Fibroblast of lung (primary cell): Measurements from ENCODE around the gene CYGB. TPM values are rescaled to one million over a fixed set of nuclear protein-coding genes. Genes with fewer than 3 reads are reported as not detected.

ENCODE experiments used
- DNase-seq, 2 donors: peaks; one replicate each; pipeline versions ENCODE4 v3.0.0 to v3.0.0-alpha.2; 2010; ENCODE audit warnings: low read depth in 2 of 2
- H2AFZ ChIP-seq: 2 replicates; pipeline ENCODE4 v1.5.1; 2012; ENCODE audit warnings: low read length, control low read depth, inconsistent platforms
- H3K27ac ChIP-seq: 2 replicates; pipeline ENCODE4 v1.5.1; 2011; ENCODE audit warnings: low read length, control low read depth; ENCODE audit not compliant: insufficient read depth
- H3K27me3 ChIP-seq: 2 replicates; pipeline ENCODE4 v1.5.1; 2011; ENCODE audit warnings: mild to moderate bottlenecking, low read length; ENCODE audit not compliant: control insufficient read depth, insufficient read depth
- H3K36me3 ChIP-seq: 2 replicates; pipeline ENCODE4 v1.5.1; 2011; ENCODE audit warnings: low read length; ENCODE audit not compliant: control insufficient read depth, insufficient read depth
- H3K4me1 ChIP-seq: 2 replicates; pipeline ENCODE4 v1.5.1; 2011; ENCODE audit warnings: low read length; ENCODE audit not compliant: control insufficient read depth, insufficient read depth; ENCODE audit errors: extremely low read depth
- H3K4me2 ChIP-seq: 2 replicates; pipeline ENCODE4 v1.5.1; 2011; ENCODE audit warnings: low read length, control low read depth; ENCODE audit not compliant: insufficient read depth; ENCODE audit errors: extremely low read depth
- H3K4me3 ChIP-seq, 4 experiments: fragments of 200-600 bp in 1 of 4; sonication (generic) in 1 of 4; replicated peaks in 1 of 4; 2 replicates each; pipeline ENCODE4 v1.5.1; 2011 to 2016; ENCODE audit warnings: low read length in 4 of 4, low read depth in 3 of 4, mild to moderate bottlenecking in 3 of 4, control low read depth in 2 of 4, inconsistent platforms in 1 of 4, mixed read lengths in 1 of 4; ENCODE audit not compliant: insufficient read depth in 1 of 4; ENCODE audit errors: control extremely low read depth in 1 of 4
- H3K79me2 ChIP-seq: 2 replicates; pipeline ENCODE4 v1.5.1; 2012; ENCODE audit warnings: mild to moderate bottlenecking, low read length, inconsistent platforms; ENCODE audit not compliant: control insufficient read depth, insufficient read depth
- H3K9ac ChIP-seq: 2 replicates; pipeline ENCODE4 v1.5.1; 2011; ENCODE audit warnings: mild to moderate bottlenecking, low read length, control low read depth; ENCODE audit not compliant: insufficient read depth
- H3K9me3 ChIP-seq: 2 replicates; pipeline ENCODE4 v1.5.1; 2012; ENCODE audit warnings: low read depth, low read length; ENCODE audit not compliant: control insufficient read depth, insufficient read depth
- H4K20me1 ChIP-seq: 2 replicates; pipeline ENCODE4 v1.5.1; 2011; ENCODE audit warnings: low read length; ENCODE audit not compliant: control insufficient read depth, insufficient read depth; ENCODE audit errors: extremely low read depth
- CTCF ChIP-seq, 2 donors: IDR thresholded peaks in 1 of 2; conservative IDR thresholded peaks in 1 of 2; 1 replicate in 1 of 2; 2 replicates in 1 of 2; pipeline ENCODE4 v1.5.1; 2011 to 2012; ENCODE audit warnings: low read length in 2 of 2, control low read depth in 1 of 2, inconsistent platforms in 1 of 2, low read depth in 1 of 2, mild to moderate bottlenecking in 1 of 2
- EZH2 ChIP-seq: IDR thresholded peaks from 2 replicates; pipeline ENCODE4 v1.5.1; 2012; ENCODE audit warnings: low read length, control low read depth, mild to moderate bottlenecking; ENCODE audit errors: missing control alignments
- polyA plus RNA-seq, 2 donors: library from polyadenylated mRNA; depleted of rRNA in 1 of 2; stranded (reverse) in 1 of 2; unstranded in 1 of 2; fragments of >200 nt; gene quantifications; 2 replicates each; pipeline ENCODE4 v1.2.1, GENCODE V29; 2011 to 2012; ENCODE audit warnings: missing spikeins in 1 of 2
- total RNA-seq: library from RNA; depleted of rRNA; stranded (reverse); fragments of >200 nt; gene quantifications from 2 replicates; pipeline ENCODE4 v1.2.1, GENCODE V29; 2014

CYGB gene
- total and polyA plus RNA-seq, 2 donors (not counting 1 experiment from before 2014, with no cell fraction given) = 10.0 to 12.4 TPM

GRCh38 chr17:76521262-76521661 is 16.2 kb downstream of the CYGB start:
- no peak for TF ChIP-seq CTCF (conservative IDR thresholded peaks at IDR 0.05 in 1 of 2, IDR thresholded peaks at IDR 0.05 in 1 of 2; ENCODE audit: low read depth in 1 of 2, low read length in 2 of 2)
- no peak for TF ChIP-seq EZH2
- Histone ChIP-seq H3K36me3 (no peaks in the 10 kb centered on the region), H3K27me3 (no peaks in the 10 kb centered on the region), H2AFZ (no peak overlapping the region), H3K9me3 (no peaks in the 10 kb centered on the region), H3K4me3 (no peak overlapping the region), H4K20me1 (no peaks in the 10 kb centered on the region), H3K27ac (no peak overlapping the region), H3K4me2 (no peak overlapping the region), H3K9ac (no peak overlapping the region), H3K4me1 (peaks cover 10% of the 10 kb centered on the region), H3K79me2 (no peaks in the 10 kb centered on the region)
- DNase-seq = no peak

GRCh38 chr17:76519048-76519966 is 18.2 kb downstream of the CYGB start:
- no peaks in the 10 kb centered on the region for H3K36me3 ChIP-seq
- H3K79me2 ChIP-seq = no peaks in the 10 kb centered on the region
- no peak for DNase-seq
- H3K4me1 ChIP-seq = peaks cover 8% of the 10 kb centered on the region
- H3K9ac ChIP-seq = no peak overlapping the region
- no peak overlapping the region for H3K27ac ChIP-seq
- no peak for TF ChIP-seq EZH2
- no peak for TF ChIP-seq CTCF (conservative IDR thresholded peaks at IDR 0.05 in 1 of 2, IDR thresholded peaks at IDR 0.05 in 1 of 2; ENCODE audit: low read depth in 1 of 2, low read length in 2 of 2)
- no peaks in the 10 kb centered on the region for H3K27me3 ChIP-seq
- H3K4me3 ChIP-seq = no peak overlapping the region
- H3K9me3 ChIP-seq = no peaks in the 10 kb centered on the region
- H4K20me1 ChIP-seq = no peaks in the 10 kb centered on the region
- H2AFZ ChIP-seq = no peak overlapping the region
- H3K4me2 ChIP-seq = no peak overlapping the region

- no peaks in the 10 kb centered on the region for H4K20me1 ChIP-seq
- TF ChIP-seq CTCF (conservative IDR thresholded peaks at IDR 0.05 in 1 of 2, IDR thresholded peaks at IDR 0.05 in 1 of 2; ENCODE audit: low read depth in 1 of 2, low read length in 2 of 2) (no peak), EZH2 (no peak)
- no peaks in the 10 kb centered on the region for H3K79me2 ChIP-seq
- H2AFZ ChIP-seq = no peak overlapping the region
- DNase-seq = no peak
- H3K36me3 ChIP-seq = no peaks in the 10 kb centered on the region
- no peaks in the 10 kb centered on the region for H3K9me3 ChIP-seq
- no peak overlapping the region for H3K9ac ChIP-seq
- H3K27ac ChIP-seq = no peak overlapping the region
- no peak overlapping the region for H3K4me2 ChIP-seq
- peaks cover 8% of the 10 kb centered on the region for H3K4me1 ChIP-seq
- no peaks in the 10 kb centered on the region for H3K27me3 ChIP-seq
- H3K4me3 ChIP-seq = no peak overlapping the region
Observed at GRCh38 chr17:76517638-76518038, 19.9 kb downstream of the CYGB start.
